ENCODE data around the gene ZMYND10. TPM values are rescaled to one million over a fixed set of nuclear protein-coding genes. Genes with fewer than 3 reads are reported as not detected.

ZMYND10 gene
- total RNA-seq, 1 donor from 2014 or later, result 0.71 TPM

DNA sequence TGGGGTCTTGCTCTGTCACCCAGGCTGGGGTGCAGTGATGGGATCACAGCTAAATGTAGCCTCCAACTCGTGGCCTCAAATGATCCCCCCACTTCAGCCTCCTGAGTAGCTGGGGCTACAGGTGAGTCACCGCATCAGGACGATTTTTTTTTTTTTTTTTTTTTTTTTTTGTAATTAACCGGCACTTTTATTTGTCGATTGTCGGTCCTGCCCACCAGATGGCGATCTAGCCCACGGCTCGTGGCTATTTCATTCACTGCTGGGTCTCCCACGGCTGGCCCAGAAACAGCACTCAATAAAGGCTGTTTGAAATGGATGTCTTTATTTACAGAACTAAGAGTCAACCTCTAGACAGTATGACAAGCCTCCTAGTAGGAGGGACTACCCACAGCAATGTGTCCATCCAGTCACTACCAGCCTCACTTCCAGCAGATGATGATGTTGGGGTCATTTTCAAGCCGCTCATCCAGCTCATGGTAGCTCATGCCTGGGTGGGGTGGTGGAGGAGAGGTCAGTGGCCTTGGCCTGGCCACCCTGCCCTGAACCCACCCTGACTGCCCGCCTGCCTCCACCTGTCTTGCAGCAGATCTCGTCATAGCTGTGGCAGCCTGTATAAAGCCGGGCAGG, 1.8 kb upstream of the ZMYND10 start:
- no peak for DNase-seq (ENCODE audit: low spot score)

DNA sequence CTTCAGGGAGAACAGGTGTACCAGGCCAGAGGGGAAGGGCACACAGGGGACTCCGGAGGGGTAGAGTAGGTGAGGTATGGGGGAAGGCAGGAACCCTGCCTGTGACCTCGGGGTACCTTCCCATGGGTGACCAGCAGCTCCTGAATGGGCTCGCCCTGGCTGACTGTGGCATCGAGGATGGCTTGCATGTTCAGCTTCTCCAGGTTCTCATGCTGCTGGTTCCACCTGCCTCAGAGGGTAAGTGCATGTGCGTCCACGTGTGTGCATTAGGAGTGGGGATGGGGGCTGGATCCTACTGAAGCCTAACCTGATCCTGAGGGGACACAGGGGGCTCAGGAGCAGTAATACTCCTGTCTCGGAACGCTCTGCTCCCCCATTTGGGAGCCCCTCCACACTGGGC, 524 bp downstream of the ZMYND10 start:
- no peak for DNase-seq (ENCODE audit: low spot score)

DNA sequence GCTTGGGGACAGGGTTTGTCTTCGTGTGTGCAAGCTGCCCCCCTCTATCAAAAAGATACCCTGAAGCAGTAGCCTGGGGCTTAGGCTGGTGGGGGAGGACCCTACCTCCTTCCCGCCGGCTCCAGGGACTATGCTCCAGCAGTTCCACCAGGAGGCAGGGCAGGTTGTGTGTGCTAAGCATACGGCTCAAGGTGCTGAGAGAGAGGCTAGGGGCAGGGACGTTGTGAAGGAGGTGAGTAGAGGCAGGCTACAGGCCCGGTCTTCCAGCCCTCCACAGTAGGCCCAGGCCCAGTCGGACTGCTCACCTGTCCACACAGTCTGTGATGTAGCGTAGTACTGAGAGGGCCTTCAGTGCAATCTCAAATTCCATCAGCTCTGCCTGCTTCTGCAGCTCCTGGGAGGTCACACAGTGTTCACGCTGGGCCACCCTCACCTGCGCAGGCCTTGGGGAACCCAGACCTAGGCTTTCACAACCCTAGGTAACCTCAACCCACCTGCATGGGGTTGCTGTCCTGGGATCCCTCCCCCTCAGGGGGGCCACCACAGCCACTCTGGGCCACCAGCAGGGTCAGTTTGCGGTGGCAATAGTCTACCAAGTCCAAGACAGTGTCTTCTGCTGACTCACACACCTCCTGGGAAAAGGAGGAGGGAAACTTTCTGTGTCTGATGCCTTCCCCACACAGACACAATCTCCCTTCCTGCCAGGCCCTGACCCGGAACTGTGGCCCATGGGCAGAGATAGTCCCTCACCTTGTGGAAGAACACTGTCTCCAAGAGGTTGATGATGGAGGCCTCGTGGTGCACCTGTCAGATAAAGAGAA, 2.5 kb downstream of the ZMYND10 start:
- DNase-seq (ENCODE audit: low spot score), result no peak

DNA sequence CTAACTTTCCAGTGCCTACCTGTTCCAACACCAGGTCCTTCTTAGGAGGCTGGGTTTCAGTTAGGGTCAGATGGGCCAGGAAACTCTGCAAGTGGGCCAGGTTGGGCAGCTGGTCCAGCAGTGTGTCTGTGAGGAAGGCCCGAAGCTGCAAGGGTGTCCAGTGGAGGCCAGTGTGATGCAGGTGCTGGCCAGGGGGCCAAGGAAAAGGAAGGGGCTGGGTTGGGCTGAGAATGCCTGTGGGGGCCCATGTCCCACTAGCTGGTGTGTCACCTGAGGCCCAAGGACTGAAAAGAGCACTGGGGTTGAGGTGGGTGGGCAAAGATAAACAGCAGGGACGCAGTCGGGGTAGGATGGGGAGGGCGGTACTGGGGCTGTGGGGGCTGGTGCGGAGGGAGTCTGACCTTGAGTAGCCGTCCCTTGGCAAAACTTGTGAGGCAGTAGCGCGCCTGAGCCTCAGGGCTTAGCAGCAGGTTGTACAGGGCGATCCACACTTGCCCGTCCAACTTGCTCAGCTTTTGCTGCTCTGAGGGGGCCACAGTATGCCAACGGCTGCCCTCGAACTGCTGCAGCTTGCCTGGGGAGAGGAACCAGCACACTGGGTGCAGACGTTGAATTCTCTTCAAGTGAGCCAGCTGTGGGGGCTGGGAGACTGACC, 3.4 kb downstream of the ZMYND10 start:
- no peak for DNase-seq (ENCODE audit: low spot score)

DNA sequence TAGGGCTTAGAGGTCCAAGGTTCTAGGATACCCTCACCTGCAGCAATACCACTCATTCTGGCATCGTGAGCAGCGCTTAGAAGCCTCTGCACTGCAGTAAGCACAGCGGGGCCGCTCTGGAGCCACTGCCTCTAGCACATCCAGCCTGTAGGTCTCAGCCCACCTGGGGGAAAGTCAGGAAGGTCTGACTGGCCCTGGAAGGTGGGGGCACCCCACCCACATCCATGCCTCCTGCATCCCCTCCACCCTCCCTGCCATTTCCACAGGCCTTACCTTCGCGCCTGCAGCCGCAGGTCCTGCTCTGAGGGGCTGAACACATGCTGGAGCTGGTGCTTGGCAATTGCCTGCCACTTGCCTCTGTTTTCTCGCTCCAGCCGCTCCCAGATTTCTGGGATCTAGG, 4.0 kb downstream of the ZMYND10 start:
- no peak for DNase-seq (ENCODE audit: low spot score)

DNA sequence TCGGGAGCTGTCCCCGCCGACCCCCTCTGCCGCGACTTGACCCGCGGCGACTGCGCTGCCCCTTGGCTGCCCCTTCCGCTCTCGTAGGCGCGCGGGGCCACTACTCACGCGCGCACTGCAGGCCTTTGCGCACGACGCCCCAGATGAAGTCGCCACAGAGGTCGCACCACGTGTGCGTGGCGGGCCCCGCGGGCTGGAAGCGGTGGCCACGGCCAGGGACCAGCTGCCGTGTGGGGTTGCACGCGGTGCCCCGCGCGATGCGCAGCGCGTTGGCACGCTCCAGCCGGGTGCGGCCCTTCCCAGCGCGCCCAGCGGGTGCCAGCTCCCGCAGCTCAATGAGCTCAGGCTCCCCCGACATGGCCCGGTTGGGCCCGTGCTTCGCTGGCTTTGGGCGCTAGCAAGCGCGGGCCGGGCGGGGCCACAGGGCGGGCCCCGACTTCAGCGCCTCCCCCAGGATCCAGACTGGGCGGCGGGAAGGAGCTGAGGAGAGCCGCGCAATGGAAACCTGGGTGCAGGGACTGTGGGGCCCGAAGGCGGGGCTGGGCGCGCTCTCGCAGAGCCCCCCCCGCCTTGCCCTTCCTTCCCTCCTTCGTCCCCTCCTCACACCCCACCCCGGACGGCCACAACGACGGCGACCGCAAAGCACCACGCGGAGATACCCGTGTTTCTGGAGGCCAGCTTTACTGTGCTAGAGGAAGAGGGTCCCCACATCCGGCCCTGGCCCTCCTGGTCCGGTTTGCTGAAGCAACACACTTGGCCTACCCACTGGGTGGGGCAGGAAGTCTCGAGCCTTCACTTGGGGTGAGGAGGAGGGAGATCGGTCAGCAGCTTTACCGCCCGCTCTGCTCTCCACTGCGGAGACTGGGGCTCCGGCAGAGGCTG, 4.8 kb downstream of the ZMYND10 start, which contains the start of gene RASSF1:
Gene RASSF1, minus strand, starts transcription at position 389 of the 882 bp plus-strand sequence. Its CDS starts 31 bp downstream, at position 358.
- DNase-seq (ENCODE audit: low spot score), result peak; percentile 94

DNA sequence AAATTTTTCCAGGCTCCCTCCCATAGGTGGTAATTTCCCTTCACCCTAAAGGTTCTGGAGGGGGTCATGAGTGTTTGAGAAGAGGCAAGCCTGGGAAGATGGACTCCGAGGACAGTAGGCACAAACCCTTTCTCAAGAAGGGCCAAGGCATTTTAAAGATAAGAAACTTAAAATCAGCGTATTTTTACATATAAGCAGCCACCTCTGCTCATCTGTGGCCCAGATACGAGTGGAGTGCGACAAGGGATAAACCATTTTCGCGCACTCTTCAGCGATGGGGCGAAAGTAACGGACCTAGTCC, 5.4 kb downstream of the ZMYND10 start:
- no peak for DNase-seq (ENCODE audit: low spot score)

DNA sequence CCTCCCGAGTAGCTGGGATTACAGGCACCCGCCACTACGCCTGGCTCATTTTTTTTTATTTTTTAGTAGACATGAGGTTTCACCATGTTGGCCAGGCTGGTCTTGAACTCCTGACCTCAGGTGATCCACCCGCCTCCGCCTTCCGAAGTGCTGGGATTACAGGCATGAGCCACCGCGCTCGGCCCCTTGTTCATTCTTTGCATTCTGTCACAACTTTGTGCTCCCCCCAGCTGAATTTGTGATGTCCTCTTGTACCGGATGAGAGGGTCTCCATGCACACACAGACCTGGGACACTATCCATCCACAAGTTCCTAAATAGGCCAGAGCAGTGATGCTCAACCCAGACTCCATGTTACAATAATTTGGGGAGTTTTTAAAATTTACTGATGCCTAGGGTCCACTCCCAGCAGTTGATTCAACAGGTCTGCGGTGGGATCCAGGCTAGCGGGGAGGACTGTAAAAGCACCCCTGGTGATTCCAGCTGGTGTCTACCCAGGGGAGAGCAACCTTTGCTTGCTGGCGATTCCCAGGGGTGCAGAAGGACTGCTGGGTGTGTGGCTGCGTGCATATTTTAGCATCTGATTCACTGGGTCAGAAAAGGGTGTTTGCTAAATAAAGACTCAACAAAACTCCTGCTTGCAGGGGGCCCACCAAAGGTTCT, 5.9 kb downstream of the ZMYND10 start:
- DNase-seq (ENCODE audit: low spot score), result no peak

DNA sequence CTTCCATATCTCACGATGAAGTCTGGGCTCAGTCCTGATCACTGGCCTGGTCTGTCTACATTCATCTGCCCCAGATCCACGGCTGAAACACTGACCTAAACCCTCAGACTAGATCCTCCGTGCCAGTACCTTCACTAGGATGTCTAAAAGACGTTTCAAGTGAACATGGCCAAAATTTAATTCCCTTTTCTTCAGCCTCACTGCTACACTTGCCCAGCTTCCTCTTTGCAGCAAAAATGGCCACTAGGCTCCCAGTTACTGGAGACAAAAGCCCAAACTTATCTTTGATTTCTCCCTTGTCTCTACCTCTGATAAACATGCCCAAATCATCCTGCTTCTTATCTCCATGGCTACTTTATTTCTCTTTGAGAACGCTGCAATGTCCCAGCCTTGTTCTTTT, 6.6 kb downstream of the ZMYND10 start:
- no peak for DNase-seq (ENCODE audit: low spot score)

DNA sequence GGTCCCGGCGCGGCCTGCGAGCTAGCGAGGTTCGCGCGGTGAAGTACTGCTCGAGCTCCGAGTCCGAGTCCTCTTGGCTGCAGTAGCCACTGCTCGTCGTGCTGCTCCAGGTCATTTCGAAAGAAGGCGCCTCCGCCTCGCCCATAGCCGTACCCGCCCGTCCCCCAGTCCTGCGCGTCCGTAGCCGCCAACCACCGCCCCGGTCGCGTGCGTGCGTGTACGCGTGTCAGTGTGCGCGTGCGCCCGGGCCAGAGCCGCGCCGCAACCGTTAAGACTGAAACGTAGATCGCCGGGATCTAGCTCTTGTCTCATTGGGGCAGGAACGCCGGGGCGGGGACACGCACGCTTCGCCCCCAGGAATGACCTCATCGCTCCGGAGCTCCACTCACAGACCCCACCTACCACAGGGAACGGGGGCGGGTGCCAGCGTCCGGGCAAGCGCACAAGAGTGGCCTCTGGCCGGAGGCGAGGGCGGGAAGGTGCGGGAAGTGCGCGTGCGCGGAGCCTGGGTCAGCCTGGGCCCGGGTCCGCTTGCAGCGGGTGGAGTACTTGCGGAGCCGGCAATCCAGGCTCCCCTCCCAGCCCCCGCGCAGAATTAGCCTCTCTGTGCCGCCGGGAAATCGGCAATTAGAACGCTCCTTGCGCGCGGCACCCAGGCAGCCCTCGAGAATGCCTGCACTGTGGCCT, 8.2 kb downstream of the ZMYND10 start:
- DNase-seq (ENCODE audit: low spot score), result peak; percentile 99

DNA sequence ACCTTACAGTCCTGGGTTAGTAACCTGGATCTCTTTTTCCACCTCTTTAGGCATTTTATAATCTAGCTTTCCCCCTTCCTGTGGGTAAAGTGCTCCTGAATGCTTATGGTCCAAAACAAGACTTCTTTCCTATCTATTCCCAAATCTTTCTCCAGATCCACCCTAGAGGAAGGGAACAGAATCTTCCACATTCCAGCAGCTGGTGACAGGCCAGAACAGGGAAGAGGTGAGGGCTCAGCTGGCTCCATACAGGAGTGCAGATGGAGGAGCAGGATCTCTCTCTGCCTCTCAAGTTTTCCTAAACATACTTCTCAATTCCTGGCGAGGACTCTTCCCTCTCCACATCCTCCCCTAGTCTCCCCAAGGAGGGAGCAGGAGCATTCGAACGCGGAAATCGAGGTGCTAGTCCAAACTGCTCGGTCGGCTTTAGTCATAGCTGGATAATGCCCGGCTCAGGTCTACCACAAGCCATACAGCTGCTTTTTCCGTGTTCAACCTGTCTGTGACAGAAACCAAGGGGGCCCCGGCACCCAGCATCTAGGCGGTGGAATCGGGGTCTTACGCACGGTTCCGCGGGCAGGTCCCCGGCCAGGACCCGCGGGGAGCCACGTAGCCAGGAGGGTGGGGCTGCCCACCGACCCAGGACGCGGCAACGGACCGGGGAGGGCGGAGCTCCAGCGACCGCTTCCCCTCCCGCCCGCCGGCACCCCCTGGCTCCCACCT, 8.9 kb downstream of the ZMYND10 start:
- no peak for DNase-seq (ENCODE audit: low spot score)

DNA sequence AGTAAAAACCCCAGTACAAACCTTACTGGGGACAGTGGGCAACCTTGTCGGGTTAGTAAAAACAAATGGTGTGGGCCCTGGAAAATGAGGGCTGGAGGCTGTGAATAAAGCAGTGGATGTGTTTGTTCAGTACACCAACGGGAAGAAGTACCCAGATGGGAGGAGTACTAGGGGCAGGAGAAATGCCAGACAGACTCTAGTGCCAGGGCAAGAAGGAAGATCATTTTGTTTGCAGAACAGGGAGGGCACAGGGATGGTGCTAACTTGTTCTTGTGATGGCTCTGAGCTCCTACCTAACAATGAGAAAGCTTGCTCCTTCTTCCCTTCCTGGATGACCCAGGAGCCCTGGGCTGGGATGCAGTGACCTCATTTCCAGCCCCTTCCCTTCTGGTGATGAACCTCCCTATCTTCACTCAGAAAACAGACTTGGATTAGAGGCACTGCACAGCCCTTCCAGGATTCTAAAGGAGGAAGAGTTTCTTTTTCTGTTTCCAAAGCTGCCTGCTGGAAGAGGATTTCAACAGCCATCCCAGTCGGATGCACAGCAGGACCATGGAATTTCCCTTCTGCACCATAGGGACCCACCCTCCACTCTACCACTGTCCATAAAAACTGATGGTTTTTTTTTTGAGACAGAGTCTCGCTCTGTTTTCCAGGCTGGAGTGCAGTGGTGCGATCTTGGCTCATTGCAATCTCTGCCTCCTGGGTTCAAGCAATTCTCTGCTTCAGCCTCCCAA, 11.0 kb downstream of the ZMYND10 start:
- DNase-seq (ENCODE audit: low spot score), result no peak

DNA sequence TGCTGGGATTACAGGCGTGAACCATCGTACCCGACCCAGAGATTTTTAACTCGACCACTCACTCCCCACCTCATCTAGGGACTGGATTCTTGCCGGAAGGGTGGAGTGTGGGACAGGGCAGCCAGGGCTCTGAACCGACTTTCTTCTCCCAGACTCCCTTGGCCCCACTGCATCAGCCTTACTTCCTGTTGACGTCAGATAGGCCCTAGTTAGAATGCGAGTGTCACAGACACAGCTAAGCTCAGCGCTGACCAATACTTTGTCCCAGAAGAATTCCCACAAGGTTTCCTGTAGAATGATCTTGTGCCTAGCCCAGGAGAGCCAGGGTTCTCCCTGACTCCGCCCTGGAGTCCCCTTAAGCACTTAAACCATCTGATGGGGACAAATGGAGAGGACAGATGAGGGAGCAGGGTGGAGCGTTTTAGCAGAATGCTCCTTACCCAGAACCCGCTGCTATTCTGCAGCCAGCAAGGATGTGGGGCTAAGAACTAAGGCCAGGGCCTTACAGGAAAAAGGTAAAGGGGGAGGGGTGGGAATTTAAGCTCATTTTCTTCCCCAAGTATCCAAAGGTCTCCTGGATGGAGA, 11.7 kb downstream of the ZMYND10 start:
- no peak for DNase-seq (ENCODE audit: low spot score)

DNA sequence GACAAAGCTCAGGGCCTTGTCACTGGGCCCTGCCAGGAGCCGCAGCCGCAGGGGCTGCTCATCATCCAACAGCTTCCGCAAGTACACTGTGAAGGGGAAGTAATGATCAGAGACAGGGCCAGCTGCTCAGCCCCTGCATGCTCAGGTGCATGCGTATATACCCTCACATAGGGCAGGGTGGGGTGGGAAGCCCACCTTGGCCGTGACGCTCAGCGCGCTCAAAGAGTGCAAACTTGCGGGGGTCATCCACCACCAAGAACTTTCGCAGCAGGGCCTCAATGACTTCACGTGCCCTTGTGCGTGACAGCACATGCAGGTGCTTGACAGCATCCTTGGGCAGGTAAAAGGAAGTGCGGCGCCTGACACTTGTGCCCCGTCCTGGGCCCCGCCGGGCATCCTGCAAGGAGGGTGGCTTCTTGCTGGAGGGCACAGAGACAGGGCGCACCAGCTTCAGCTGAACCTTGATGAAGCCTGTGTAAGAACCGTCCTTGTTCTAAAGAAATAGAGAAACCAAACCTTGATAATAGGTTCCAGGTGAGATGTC, 14.1 kb downstream of the ZMYND10 start:
- no peak for DNase-seq (ENCODE audit: low spot score)

DNA sequence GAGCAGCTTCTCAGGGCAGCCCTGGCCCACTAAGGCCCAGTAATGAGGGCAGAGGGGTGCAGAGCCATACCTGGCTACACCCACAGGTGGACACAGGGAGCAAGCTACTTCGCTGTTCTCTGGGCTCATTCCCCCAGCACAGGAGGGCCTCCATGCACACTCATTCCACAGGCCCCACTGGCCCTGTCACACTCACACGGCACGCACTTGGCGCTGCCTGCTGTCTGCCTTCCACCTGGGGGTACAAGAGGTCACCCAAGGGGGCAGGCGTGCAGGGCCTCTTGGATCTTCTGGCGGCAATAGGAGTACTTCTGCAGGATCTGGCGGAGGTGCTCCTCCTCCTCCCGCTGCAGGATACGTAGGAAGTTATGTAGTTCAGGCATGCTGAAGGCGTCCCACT, 15.2 kb downstream of the ZMYND10 start:
- no peak for DNase-seq (ENCODE audit: low spot score)

DNA sequence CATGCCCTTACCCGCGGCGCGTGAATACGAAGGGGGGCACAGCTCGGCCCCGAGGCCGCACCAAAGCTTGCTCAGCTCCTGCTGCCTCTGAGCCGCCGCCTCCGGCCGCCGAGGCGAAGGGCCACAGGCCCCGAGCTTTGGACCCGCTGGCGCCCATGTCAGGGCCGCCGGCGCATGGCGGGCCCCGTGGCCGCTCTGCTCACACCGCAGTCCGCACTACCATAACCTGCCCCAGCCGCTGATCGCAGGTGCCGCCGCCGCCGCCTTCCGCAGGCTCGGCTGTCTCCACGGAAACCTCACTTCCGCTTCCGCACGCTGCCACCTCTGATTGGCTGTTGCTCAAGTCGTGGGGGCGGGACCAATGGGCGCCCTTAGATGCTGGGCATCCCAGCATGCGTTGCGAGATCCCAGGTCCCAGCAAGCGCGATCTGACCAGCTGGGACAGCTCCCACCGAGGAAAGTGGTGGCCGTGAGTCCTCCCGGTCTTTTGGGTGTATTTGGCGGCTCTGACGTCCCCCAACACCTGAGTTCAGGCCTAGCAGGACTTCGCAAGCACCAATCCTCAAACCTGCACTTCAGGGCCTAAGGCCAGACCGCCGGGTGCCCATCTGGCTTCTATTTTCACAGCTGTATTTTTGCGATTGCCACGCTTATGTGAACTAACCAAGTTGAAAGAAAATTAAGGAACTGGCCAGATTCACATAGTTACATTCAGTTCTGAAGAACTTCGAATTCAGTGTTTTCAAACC, 17.4 kb downstream of the ZMYND10 start, which contains the start of gene TUSC2:
Gene TUSC2, minus strand, starts transcription at position 281 of the 749 bp plus-strand sequence. Its CDS starts 124 bp downstream, at position 157.
- DNase-seq (ENCODE audit: low spot score), result peak; percentile 98

DNA sequence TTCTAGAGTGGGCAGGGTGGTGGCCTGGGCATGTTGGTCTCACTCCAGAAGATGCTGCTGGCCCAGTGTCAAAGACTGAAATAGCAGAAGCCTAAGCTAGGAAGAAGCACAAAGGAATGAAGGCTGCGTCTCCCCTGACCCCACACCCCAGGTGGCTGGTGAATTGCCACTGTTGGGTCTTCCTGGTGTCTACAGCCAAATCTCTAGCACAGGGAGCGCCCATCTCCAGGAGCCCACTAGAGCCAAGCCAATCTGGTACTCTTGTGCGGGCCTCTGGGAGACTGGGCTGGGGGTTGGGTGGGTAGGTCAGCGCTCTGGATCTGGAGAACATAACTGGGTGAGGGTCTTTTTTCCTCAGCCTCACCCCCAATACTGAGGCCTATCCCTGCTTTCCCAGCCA, 18.4 kb downstream of the ZMYND10 start:
- no peak for DNase-seq (ENCODE audit: low spot score)
